Omental fat pad (tissue), 4 donors: ENCODE measurements around the gene FKRP. TPM values are rescaled to one million over a fixed set of nuclear protein-coding genes. Genes with fewer than 3 reads are reported as not detected.

Experiments
- ATAC-seq: fragments of 150-250 bp; one replicate; pipeline ENCODE4 v1.9.1; 2016; ENCODE audit warnings: mild to moderate bottlenecking, moderate library complexity; ENCODE audit not compliant: low FRiP score
- DNase-seq: peaks from one replicate; pipeline ENCODE4 v3.0.0-alpha.2; 2019; ENCODE audit warnings: low spot score
- total RNA-seq, 4 donors: library from RNA; depleted of rRNA; stranded (reverse); fragments of >200 nt; gene quantifications; one replicate each; pipeline ENCODE4 v1.1.0, GENCODE V29; 2016
- TF ChIP-seq, protein P1 (sequence below), 3 donors: fragments of 450-650 bp; IDR thresholded peaks; one replicate each; pipeline ENCODE4 v1.5.1; 2016 to 2017; ENCODE audit warnings: antibody characterized with exemption in 3 of 3, mild to moderate bottlenecking in 3 of 3, moderate library complexity in 2 of 3

The FKRP gene
- total RNA-seq, 4 donors from 2014 or later: 9.2 to 20.5 (median 13.9) TPM

DNA sequence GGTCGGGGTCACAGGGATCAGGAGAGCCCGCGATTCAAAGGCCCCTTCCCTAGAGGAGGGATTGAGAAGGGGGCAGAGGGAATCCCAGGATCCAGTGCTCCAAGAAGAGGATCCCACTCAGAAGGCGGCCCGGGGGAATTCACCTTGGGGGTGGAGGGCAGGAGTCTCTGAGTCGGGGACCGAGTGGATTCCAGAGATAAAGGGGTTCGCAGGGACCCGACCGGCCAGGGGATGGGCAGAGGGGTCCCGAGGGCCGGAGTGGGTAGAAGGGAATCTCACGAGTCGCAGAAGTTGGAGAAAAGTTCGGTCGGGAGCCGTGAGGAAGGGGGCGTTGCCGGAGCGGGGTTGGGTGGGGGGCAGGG, 29.2 kb upstream of the FKRP start:
- no peak for ATAC-seq
- TF ChIP-seq, protein P1, sequence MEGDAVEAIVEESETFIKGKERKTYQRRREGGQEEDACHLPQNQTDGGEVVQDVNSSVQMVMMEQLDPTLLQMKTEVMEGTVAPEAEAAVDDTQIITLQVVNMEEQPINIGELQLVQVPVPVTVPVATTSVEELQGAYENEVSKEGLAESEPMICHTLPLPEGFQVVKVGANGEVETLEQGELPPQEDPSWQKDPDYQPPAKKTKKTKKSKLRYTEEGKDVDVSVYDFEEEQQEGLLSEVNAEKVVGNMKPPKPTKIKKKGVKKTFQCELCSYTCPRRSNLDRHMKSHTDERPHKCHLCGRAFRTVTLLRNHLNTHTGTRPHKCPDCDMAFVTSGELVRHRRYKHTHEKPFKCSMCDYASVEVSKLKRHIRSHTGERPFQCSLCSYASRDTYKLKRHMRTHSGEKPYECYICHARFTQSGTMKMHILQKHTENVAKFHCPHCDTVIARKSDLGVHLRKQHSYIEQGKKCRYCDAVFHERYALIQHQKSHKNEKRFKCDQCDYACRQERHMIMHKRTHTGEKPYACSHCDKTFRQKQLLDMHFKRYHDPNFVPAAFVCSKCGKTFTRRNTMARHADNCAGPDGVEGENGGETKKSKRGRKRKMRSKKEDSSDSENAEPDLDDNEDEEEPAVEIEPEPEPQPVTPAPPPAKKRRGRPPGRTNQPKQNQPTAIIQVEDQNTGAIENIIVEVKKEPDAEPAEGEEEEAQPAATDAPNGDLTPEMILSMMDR (IDR thresholded peaks at IDR 0.05): no peak
- no peak for DNase-seq

GRCh38 chr19:46717034-46717715, 28.7 kb upstream of the FKRP start, which contains the start of gene PRKD2:
Gene PRKD2, minus strand, starts transcription at chr19:46717114. Its CDS starts 744 bp downstream, at chr19:46716370.
- DNase-seq: peak; percentile 75
- TF ChIP-seq, protein P1 (IDR thresholded peaks at IDR 0.05): no peak
- peak; percentile 65 for ATAC-seq

DNA sequence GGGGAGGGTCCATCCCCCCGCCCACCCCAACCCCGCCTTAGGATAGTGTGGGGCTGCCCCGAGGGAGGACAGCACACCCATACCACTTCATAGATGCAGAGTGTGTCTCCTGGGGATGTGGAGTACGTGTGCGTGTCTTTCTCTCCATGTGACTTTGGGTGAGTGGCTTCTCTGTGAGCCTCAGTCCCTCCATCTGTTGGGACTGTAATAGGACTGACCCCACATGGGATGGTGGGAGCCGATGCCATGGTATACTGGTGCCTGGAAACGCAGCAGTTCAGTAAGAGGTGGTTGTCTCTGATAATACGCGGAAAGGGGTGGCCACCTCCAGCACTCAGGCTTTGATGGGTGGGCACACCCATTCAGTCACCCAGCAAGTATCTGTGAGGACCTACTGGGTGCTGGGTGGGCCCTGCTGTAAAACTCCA, 28.1 kb upstream of the FKRP start:
- TF ChIP-seq, protein P1 (IDR thresholded peaks at IDR 0.05): no peak
- DNase-seq: no peak
- no peak for ATAC-seq

GRCh38 chr19:46718157-46718933, 27.5 kb upstream of the FKRP start:
- TF ChIP-seq, protein P1 (IDR thresholded peaks at IDR 0.05): no peak
- no peak for DNase-seq
- ATAC-seq: no peak

- no peak for ATAC-seq
- TF ChIP-seq, protein P1 (IDR thresholded peaks at IDR 0.05): no peak
- no peak for DNase-seq
Observed at GRCh38 chr19:46718934-46719622, 26.8 kb upstream of the FKRP start.

DNA sequence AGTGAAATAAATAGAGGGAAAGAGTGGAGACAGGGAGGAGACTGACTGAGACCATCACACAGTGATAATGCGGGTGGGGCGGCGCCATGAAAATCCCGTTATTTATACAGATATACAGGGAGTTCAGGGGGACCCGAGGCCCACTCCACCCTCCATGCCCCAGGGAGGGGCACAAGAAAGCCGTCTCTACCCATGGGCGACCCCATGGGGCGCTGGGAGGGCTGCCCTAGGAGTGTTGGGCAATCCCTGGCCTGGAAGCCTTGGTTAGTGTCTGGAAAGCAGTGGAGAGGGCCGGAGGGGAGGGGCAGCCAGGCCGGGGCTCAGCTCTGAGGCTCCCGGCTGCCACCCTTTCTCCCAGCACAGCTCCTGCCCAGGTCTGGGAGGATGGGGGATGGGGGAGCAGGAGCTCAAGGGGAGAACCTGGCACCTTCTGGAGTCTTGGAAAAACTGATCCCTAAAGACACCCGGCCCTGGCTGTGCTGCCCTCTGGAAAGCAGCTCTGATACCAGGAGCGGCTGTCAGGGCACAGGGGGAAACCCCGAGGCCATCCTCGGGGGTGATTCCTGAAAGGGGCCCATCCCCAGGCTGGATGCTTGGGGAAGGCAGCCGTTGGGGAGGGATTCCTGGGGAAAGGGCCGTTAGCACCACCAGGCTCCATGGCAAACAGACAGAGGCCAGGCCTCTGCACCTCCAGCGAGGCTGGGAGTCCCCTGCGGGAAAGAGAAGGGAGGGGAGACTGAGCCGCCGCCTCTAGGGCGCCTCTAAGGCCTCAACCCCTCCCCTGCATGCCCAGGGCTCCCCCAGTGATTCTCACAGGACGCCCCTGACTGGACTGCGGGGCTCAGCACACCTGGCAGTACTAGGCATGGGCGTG, 26.0 kb upstream of the FKRP start:
- DNase-seq (no peak), ATAC-seq (no peak)
- TF ChIP-seq, protein P1 (IDR thresholded peaks at IDR 0.05): no peak
